Keratinocyte (primary cell): ENCODE results near the gene FRY.

Experiments used
- EZH2 ChIP-seq: IDR thresholded peaks from one replicate; pipeline ENCODE4 v1.6.1; 2012; ENCODE audit warnings: inconsistent platforms, mild to moderate bottlenecking, low read length, moderate library complexity
- TF ChIP-seq, protein P1 (sequence below), 3 experiments: IDR thresholded peaks in 1 of 3; conservative IDR thresholded peaks in 1 of 3; optimal IDR thresholded peaks in 1 of 3; 2 replicates in 2 of 3; 3 replicates in 1 of 3; pipeline versions ENCODE3 to v1.5.1; 2011; ENCODE audit warnings: low read length in 3 of 3, mild to moderate bottlenecking in 3 of 3, moderate library complexity in 2 of 3, control low read depth in 1 of 3, inconsistent platforms in 1 of 3; ENCODE audit not compliant: insufficient read depth in 2 of 3; ENCODE audit errors: extremely low read depth in 1 of 3

DNA sequence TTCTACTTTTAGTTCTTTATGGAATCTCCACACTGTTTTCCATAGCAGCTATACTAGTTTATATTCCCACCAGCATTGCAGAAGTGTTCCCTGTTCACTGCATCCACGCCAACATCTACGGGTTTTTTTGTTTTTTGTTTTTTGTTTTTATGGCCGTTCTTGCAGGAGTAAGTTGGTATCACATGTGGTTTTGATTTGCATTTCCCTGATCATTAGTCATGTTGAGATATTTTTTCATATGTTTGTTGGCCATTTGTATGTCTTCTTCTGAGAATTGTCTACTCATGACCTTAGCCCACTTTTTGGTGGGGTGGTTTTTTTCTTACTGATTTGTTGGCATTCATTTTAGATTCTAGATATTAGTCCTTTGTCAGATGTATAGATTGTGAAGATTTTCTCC, 89.7 kb downstream of the FRY start:
- TF ChIP-seq, protein P1, sequence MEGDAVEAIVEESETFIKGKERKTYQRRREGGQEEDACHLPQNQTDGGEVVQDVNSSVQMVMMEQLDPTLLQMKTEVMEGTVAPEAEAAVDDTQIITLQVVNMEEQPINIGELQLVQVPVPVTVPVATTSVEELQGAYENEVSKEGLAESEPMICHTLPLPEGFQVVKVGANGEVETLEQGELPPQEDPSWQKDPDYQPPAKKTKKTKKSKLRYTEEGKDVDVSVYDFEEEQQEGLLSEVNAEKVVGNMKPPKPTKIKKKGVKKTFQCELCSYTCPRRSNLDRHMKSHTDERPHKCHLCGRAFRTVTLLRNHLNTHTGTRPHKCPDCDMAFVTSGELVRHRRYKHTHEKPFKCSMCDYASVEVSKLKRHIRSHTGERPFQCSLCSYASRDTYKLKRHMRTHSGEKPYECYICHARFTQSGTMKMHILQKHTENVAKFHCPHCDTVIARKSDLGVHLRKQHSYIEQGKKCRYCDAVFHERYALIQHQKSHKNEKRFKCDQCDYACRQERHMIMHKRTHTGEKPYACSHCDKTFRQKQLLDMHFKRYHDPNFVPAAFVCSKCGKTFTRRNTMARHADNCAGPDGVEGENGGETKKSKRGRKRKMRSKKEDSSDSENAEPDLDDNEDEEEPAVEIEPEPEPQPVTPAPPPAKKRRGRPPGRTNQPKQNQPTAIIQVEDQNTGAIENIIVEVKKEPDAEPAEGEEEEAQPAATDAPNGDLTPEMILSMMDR (optimal IDR thresholded peaks at IDR 0.05 in 1 of 3, IDR thresholded peaks at IDR 0.05 in 1 of 3, conservative IDR thresholded peaks at IDR 0.05 in 1 of 3; ENCODE audit: extremely low read depth in 1 of 3, insufficient read depth in 2 of 3, low read length in 3 of 3), result no peak
- no peak for TF ChIP-seq EZH2
